Measurements from ENCODE around the gene BBS12.

- no peak for TF ChIP-seq EZH2 (IDR thresholded peaks at IDR 0.05; ENCODE audit: insufficient read depth, poor library complexity, severe bottlenecking)
- TF ChIP-seq EZH2phosphoT487 (IDR thresholded peaks at IDR 0.05; ENCODE audit: insufficient read depth, low read depth), result no peak
Observed at GRCh38 chr4:122692641-122693520, 39.6 kb upstream of the BBS12 start.

Data from GM23248 (cell line).